IPS-NIHi11 (cell line): Measurements from ENCODE around the gene TP53TG3.
"Not testable (repeated sequence)": the region's sequence is repeated elsewhere in the genome, so short reads cannot be mapped to it uniquely, and the experiment has no call there.

Experiments used
- DNase-seq: peaks from one replicate; pipeline ENCODE4 v3.0.0; 2012; ENCODE audit warnings: mixed read lengths, low spot score

Gene TP53TG3

GRCh38 chr16:32676065-32676464 lies at the start of gene TP53TG3:
TSS of gene TP53TG3 (minus strand) at chr16:32676165. CDS start at chr16:32676097, 68 bp downstream.
- DNase-seq: not testable (repeated sequence)

- not testable (repeated sequence) for DNase-seq
Measured at GRCh38 chr16:32650876-32651275, 25.1 kb downstream of the TP53TG3 start.

GRCh38 chr16:32647562-32647961 lies 28.4 kb downstream of the TP53TG3 start:
- DNase-seq: not testable (repeated sequence)

- not testable (repeated sequence) for DNase-seq
Measured at GRCh38 chr16:32646780-32647179, 29.2 kb downstream of the TP53TG3 start.

- DNase-seq: not testable (repeated sequence)
Measured at GRCh38 chr16:32646177-32646576, 29.8 kb downstream of the TP53TG3 start.

GRCh38 chr16:32645278-32645908 lies 30.6 kb downstream of the TP53TG3 start:
- not testable (repeated sequence) for DNase-seq

GRCh38 chr16:32644715-32645114 lies 31.2 kb downstream of the TP53TG3 start:
- not testable (repeated sequence) for DNase-seq

- not testable (repeated sequence) for DNase-seq
Measured at GRCh38 chr16:32637614-32638013, 38.4 kb downstream of the TP53TG3 start.

- not testable (repeated sequence) for DNase-seq
Measured at GRCh38 chr16:32632096-32632495, 43.9 kb downstream of the TP53TG3 start.
